ENCODE measurements around the gene RNF144B. TPM values are rescaled to one million over a fixed set of nuclear protein-coding genes. Genes with fewer than 3 reads are reported as not detected.
"Not testable (repeated sequence)": the region's sequence is repeated elsewhere in the genome, so short reads cannot be mapped to it uniquely, and the experiment has no call there.

RNF144B gene
- total and polyA plus RNA-seq, 2 of the 13 experiments (the other 11 are each of a cell fraction or from before 2014, with no cell fraction given), result 1.8 to 4.3 TPM

DNA sequence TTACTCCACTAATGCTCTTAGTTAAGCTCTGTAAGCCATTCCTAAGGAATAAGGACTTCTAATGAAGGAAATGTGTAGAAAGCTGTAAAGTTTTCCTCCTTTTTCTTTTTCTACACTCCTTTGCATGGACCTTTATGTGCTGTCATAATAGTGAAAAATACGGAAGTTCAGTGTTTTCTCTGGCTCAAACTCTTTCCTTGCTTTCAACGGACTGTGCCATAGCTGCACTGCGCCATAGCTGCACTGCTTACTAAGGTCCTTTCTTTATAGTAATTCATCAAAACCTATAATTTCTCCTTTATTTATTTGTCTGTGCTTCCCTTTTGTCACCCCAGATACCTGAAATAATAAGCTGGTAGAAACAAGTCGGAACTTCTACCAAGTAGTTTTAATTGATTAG lies 67.3 kb downstream of the RNF144B start:
- no TSS peak for BruUV-seq (replicated peaks)
- FAIRE-seq, result no peak

DNA sequence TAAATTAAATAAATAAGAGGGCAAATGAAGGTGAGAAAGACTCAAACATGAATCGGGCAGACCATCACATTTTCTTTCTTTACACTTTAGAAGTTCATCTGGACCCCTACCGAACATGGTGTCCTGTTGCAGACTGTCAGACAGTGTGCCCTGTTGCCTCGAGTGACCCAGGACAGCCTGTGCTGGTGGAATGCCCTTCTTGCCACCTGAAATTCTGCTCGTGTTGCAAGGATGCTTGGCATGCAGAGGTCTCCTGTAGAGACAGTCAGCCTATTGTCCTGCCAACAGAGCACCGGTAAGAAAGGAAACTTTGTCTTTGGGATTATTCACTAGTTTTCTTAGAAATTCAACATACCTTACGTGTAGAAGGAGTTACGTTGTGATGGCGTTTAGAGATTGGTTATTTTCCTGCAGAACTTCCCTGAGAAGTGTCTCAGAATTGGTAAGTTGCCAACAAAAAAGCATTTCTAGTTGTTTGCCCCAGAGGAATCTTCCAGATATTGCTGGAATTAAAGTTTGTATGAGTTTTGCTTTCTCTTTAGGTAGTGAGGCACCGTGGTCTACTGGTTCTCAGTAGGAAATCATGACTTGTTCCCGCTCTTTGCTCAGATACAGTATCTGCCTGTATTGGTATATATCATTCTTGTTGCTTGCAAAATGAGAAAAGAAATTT lies 70.1 kb downstream of the RNF144B start:
- FAIRE-seq, result no peak
- in situ Hi-C loops (cut with HindIII; ENCODE audit: extremely low pct_ligation_motif_present, low pct_unique_long_range_greater_than_20kb) (no loop called here), intact Hi-C loops (cut with micrococcal nuclease; ENCODE audit: unreplicated experiment) (no loop called here)

More for the DNA sequence above, 67.3 kb downstream of the RNF144B start:
- CTCF ChIA-PET (ENCODE audit: low intra/inter-chr PET ratio, low total read pairs), result no interaction called here
- TF ChIP-seq, protein P1, sequence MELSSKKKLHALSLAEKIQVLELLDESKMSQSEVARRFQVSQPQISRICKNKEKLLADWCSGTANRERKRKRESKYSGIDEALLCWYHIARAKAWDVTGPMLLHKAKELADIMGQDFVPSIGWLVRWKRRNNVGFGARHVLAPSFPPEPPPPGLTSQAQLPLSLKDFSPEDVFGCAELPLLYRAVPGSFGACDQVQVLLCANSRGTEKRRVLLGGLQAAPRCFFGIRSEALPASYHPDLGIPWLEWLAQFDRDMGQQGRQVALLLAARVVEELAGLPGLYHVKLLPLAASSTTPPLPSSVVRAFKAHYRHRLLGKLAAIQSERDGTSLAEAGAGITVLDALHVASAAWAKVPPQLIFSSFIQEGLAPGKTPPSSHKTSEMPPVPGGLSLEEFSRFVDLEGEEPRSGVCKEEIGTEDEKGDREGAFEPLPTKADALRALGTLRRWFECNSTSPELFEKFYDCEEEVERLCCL (CRISPR knock-in tag; IDR thresholded peaks at IDR 0.05; ENCODE audit: borderline replicate concordance), result no peak
- no peak for TF ChIP-seq ZNF382 (CRISPR knock-in tag; IDR thresholded peaks at IDR 0.05; ENCODE audit: borderline replicate concordance)
- Histone ChIP-seq H3K9me3 (ENCODE audit: low read length) (no peaks in the 10 kb centered on the region), H2AFZ (ENCODE audit: low read length) (no peak overlapping the region), H3K36me3 (replicated peaks in 1 of 2; ENCODE audit: control insufficient read depth in 1 of 2, insufficient read depth in 2 of 2, low read length in 2 of 2) (no peaks in the 10 kb centered on the region), H4K20me1 (ENCODE audit: insufficient read depth, low read length) (no peaks in the 10 kb centered on the region), H3K4me3 (replicated peaks in 1 of 3; ENCODE audit: insufficient read depth in 1 of 3, low read depth in 2 of 3, low read length in 3 of 3) (no peak overlapping the region), H3K79me2 (ENCODE audit: insufficient read depth, low read length) (no peaks in the 10 kb centered on the region), H3K4me1 (ENCODE audit: insufficient read depth, low read length) (no peaks in the 10 kb centered on the region), H3K27me3 (ENCODE audit: control insufficient read depth in 1 of 2, insufficient read depth in 2 of 2, low read length in 2 of 2) (no peaks in the 10 kb centered on the region), H3K4me2 (ENCODE audit: low read depth, low read length) (no peak overlapping the region), H3K9ac (ENCODE audit: insufficient read depth, low read depth, low read length) (no peak overlapping the region), H3K27ac (ENCODE audit: extremely low read length, insufficient read depth, low read length) (no peak overlapping the region)
- no peak for ATAC-seq
- POLR2A ChIA-PET, result no interaction called here
- intact Hi-C loops (cut with micrococcal nuclease; ENCODE audit: unreplicated experiment), result no loop called here
- no peak for DNase-seq (ENCODE audit: low spot score)
- in situ Hi-C loops (cut with HindIII; ENCODE audit: extremely low pct_ligation_motif_present, low pct_unique_long_range_greater_than_20kb), result no loop called here
- WGBS (ENCODE audit: low lambda C conversion rate), result 73% methylated on average over 4 of the region's 4 CpGs

DNA sequence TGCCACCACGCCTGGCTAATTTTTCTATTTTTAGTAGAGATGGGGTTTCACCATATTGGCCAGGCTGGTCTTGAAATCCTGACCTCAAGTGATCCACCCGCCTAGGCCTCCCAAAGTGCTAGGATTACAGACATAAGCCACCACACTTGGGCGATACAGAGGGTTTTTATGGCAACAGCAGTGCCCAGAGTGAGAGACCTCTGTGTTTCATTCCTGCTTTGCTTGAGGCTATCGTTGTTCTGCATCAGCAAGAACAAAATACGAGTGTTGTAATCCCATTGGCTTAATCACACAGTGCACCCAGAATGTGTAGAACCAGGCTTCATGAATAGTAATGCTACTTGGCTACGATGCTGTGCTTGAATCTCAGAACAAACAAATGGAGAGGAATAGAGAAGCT lies 70.9 kb downstream of the RNF144B start:
- H4K20me1 ChIP-seq (ENCODE audit: insufficient read depth, low read length); H3K27me3 ChIP-seq (ENCODE audit: control insufficient read depth in 1 of 2, insufficient read depth in 2 of 2, low read length in 2 of 2); BruUV-seq (replicated peaks); H3K9me3 ChIP-seq (ENCODE audit: low read length); H3K9ac ChIP-seq (ENCODE audit: insufficient read depth, low read depth, low read length); H3K27ac ChIP-seq (ENCODE audit: extremely low read length, insufficient read depth, low read length); FAIRE-seq; ATAC-seq; H3K79me2 ChIP-seq (ENCODE audit: insufficient read depth, low read length); H3K4me2 ChIP-seq (ENCODE audit: low read depth, low read length); H3K4me1 ChIP-seq (ENCODE audit: insufficient read depth, low read length); in situ Hi-C loops (cut with HindIII; ENCODE audit: extremely low pct_ligation_motif_present, low pct_unique_long_range_greater_than_20kb); H3K4me3 ChIP-seq (replicated peaks in 1 of 3; ENCODE audit: insufficient read depth in 1 of 3, low read depth in 2 of 3, low read length in 3 of 3); H2AFZ ChIP-seq (ENCODE audit: low read length); intact Hi-C loops (cut with micrococcal nuclease; ENCODE audit: unreplicated experiment); CTCF ChIA-PET (ENCODE audit: low intra/inter-chr PET ratio, low total read pairs); DNase-seq (ENCODE audit: low spot score); POLR2A ChIA-PET; H3K36me3 ChIP-seq (replicated peaks in 1 of 2; ENCODE audit: control insufficient read depth in 1 of 2, insufficient read depth in 2 of 2, low read length in 2 of 2): not testable (repeated sequence)
- 91% methylated on average over 6 of the region's 6 CpGs for WGBS (ENCODE audit: low lambda C conversion rate)

More for the DNA sequence above, 70.1 kb downstream of the RNF144B start:
- no peak overlapping the region for H3K27ac ChIP-seq (ENCODE audit: extremely low read length, insufficient read depth, low read length)
- no peaks in the 10 kb centered on the region for H4K20me1 ChIP-seq (ENCODE audit: insufficient read depth, low read length)
- TF ChIP-seq ZFYVE20 (CRISPR knock-in tag; IDR thresholded peaks at IDR 0.05; ENCODE audit: borderline replicate concordance, low read depth) (no peak), ZNF720 (CRISPR knock-in tag; IDR thresholded peaks at IDR 0.05) (no peak), ZNF570 (CRISPR knock-in tag; IDR thresholded peaks at IDR 0.05; ENCODE audit: borderline replicate concordance) (no peak), ETV6 (CRISPR knock-in tag; conservative IDR thresholded peaks at IDR 0.05) (no peak), SNAI1 (CRISPR knock-in tag; IDR thresholded peaks at IDR 0.05; ENCODE audit: borderline replicate concordance) (no peak), TCF12 (IDR thresholded peaks at IDR 0.05) (no peak), TCF12 (CRISPR knock-in tag; IDR thresholded peaks at IDR 0.05) (no peak), GABPA (IDR thresholded peaks at IDR 0.05; ENCODE audit: low read depth, low read length) (no peak), GABPA (CRISPR knock-in tag; IDR thresholded peaks at IDR 0.05; ENCODE audit: low read depth) (no peak), TSC22D2 (CRISPR knock-in tag; IDR thresholded peaks at IDR 0.05; ENCODE audit: borderline replicate concordance) (no peak), ZNF709 (CRISPR knock-in tag; IDR thresholded peaks at IDR 0.05) (no peak), TAF15 (IDR thresholded peaks at IDR 0.05; ENCODE audit: low read depth, low read length, poor library complexity, severe bottlenecking) (no peak)
- TF ChIP-seq, protein P2, sequence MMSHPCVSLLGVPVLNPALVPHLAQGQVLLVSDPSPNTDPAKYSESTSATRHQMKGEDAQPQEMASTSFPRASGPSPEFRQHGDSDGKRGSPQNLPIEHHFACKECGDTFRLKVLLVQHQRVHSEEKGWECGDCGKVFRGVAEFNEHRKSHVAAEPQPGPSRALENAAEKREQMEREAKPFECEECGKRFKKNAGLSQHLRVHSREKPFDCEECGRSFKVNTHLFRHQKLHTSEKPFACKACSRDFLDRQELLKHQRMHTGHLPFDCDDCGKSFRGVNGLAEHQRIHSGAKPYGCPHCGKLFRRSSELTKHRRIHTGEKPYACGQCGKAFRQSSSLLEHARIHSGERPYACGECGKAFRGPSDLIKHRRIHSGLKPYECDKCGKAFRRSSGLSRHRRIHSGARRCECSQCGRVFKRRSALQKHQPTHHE (CRISPR knock-in tag; IDR thresholded peaks at IDR 0.05; ENCODE audit: borderline replicate concordance), result no peak
- 79% methylated on average over 10 of the region's 10 CpGs for WGBS (ENCODE audit: low lambda C conversion rate)
- POLR2A ChIA-PET, result no interaction called here
- H3K36me3 ChIP-seq (replicated peaks in 1 of 2; ENCODE audit: control insufficient read depth in 1 of 2, insufficient read depth in 2 of 2, low read length in 2 of 2), result 0 out of 5 replicates have a peak, but pooled peaks cover 2 to 5% of the 10 kb centered on the region in 2 experiments
- no peaks in the 10 kb centered on the region for H3K9me3 ChIP-seq (ENCODE audit: low read length)
- DNase-seq (ENCODE audit: low spot score) (no peak), ATAC-seq (no peak)
- no peaks in the 10 kb centered on the region for H3K79me2 ChIP-seq (ENCODE audit: insufficient read depth, low read length)
- H2AFZ ChIP-seq (ENCODE audit: low read length), result no peak overlapping the region
- no peak overlapping the region for H3K4me2 ChIP-seq (ENCODE audit: low read depth, low read length)
- no peak overlapping the region for H3K9ac ChIP-seq (ENCODE audit: insufficient read depth, low read depth, low read length)
- CTCF ChIA-PET (ENCODE audit: low intra/inter-chr PET ratio, low total read pairs), result no interaction called here
- no peaks in the 10 kb centered on the region for H3K4me1 ChIP-seq (ENCODE audit: insufficient read depth, low read length)
- no peaks in the 10 kb centered on the region for H3K27me3 ChIP-seq (ENCODE audit: control insufficient read depth in 1 of 2, insufficient read depth in 2 of 2, low read length in 2 of 2)
- no TSS peak for BruUV-seq (replicated peaks)
- no peak overlapping the region for H3K4me3 ChIP-seq (replicated peaks in 1 of 3; ENCODE audit: insufficient read depth in 1 of 3, low read depth in 2 of 3, low read length in 3 of 3)
